Activated T-cell treated with anti-CD3 and anti-CD28 coated beads for 24 hours (primary cell): ENCODE results near the gene BAG5.
"Not testable (repeated sequence)": the region's sequence is repeated elsewhere in the genome, so short reads cannot be mapped to it uniquely, and the experiment has no call there.

Experiments used
- DNase-seq: peaks from one replicate; pipeline ENCODE4 v3.0.0-alpha.2; 2020; ENCODE audit warnings: low read depth

The BAG5 gene

GRCh38 chr14:103522649-103523574, 39.5 kb downstream of the BAG5 start, which contains the start of gene CKB:
TSS of gene CKB (minus strand) at chr14:103522830. CDS start at chr14:103522493, 337 bp downstream.
- no peak for DNase-seq

- DNase-seq: no peak
Observed at GRCh38 chr14:103521951-103522563, 40.4 kb downstream of the BAG5 start.

- DNase-seq: no peak
Observed at GRCh38 chr14:103521438-103521950, 41.0 kb downstream of the BAG5 start.

GRCh38 chr14:103520657-103521437, 41.6 kb downstream of the BAG5 start:
- DNase-seq: peak; percentile 38

- no peak for DNase-seq
Observed at GRCh38 chr14:103520269-103520656, 42.2 kb downstream of the BAG5 start.

GRCh38 chr14:103519837-103520212, 42.6 kb downstream of the BAG5 start:
- DNase-seq: no peak

GRCh38 chr14:103519043-103519836, 43.2 kb downstream of the BAG5 start:
- DNase-seq: no peak

GRCh38 chr14:103518422-103519042, 43.9 kb downstream of the BAG5 start:
- DNase-seq: peak; percentile 37

- no peak for DNase-seq
Observed at GRCh38 chr14:103517721-103518421, 44.6 kb downstream of the BAG5 start.

- no peak for DNase-seq
Observed at GRCh38 chr14:103517174-103517566, 45.3 kb downstream of the BAG5 start.

- DNase-seq: no peak
Observed at GRCh38 chr14:103516426-103517173, 45.9 kb downstream of the BAG5 start.

- no peak for DNase-seq
Observed at GRCh38 chr14:103514596-103515421, 47.6 kb downstream of the BAG5 start.

- no peak for DNase-seq
Observed at GRCh38 chr14:103512701-103513611, 49.5 kb downstream of the BAG5 start.

GRCh38 chr14:103512180-103512579, 50.3 kb downstream of the BAG5 start:
- DNase-seq: not testable (repeated sequence)

GRCh38 chr14:103510724-103511693, 51.4 kb downstream of the BAG5 start:
- DNase-seq: no peak
